SU-DHL-6 (cell line): ENCODE results near the gene TFE3.

Experiments
- H2AFZ ChIP-seq: fragments of 200-600 bp; sonication (generic); 2 replicates; pipeline ENCODE4 v1.6.1; 2014; ENCODE audit warnings: low read depth, mild to moderate bottlenecking, moderate library complexity, mixed read lengths, antibody characterized with exemption, low read length; ENCODE audit not compliant: severe bottlenecking
- H3F3A ChIP-seq: fragments of 200-600 bp; shearing (Covaris generic); 2 replicates; pipeline ENCODE4 v1.6.0; 2016; ENCODE audit warnings: antibody characterized with exemption, mild to moderate bottlenecking; ENCODE audit not compliant: insufficient read depth
- H3K27ac ChIP-seq: fragments of 200-600 bp; sonication (generic); 2 replicates; pipeline ENCODE4 v1.5.1; 2016; ENCODE audit warnings: low read depth, mild to moderate bottlenecking, low read length, moderate library complexity, mixed read lengths
- H3K27me3 ChIP-seq: fragments of 200-600 bp; sonication (generic), shearing (Covaris generic); 2 replicates; pipeline ENCODE4 v1.6.0; 2014; ENCODE audit warnings: mild to moderate bottlenecking, low read length
- H3K36me3 ChIP-seq: fragments of 200-600 bp; sonication (generic); 2 replicates; pipeline ENCODE4 v1.6.1; 2014; ENCODE audit warnings: mild to moderate bottlenecking, low read length, mixed read lengths
- H3K4me2 ChIP-seq: fragments of 300-600, 200-600 bp; shearing (Covaris generic), sonication (generic); 2 replicates; pipeline ENCODE4 v1.6.0; 2014; ENCODE audit warnings: low read length, low read depth, mild to moderate bottlenecking; ENCODE audit not compliant: poor library complexity, severe bottlenecking
- H3K4me3 ChIP-seq: fragments of 200-600 bp; sonication (generic); 2 replicates; pipeline ENCODE4 v1.5.1; 2014; ENCODE audit warnings: antibody characterized with exemption, low read length, mild to moderate bottlenecking, mixed read lengths; ENCODE audit not compliant: insufficient read depth, poor library complexity, severe bottlenecking
- H3K79me2 ChIP-seq: fragments of 200-600 bp; sonication (generic); 2 replicates; pipeline ENCODE4 v1.6.1; 2014; ENCODE audit warnings: mild to moderate bottlenecking, low read length, moderate library complexity; ENCODE audit not compliant: insufficient read depth
- H3K9ac ChIP-seq: fragments of 200-600 bp; sonication (generic); 2 replicates; pipeline ENCODE4 v1.7.0; 2014; ENCODE audit warnings: mild to moderate bottlenecking, low read length
- H3K9me2 ChIP-seq: fragments of 200-600 bp; sonication (generic); replicated peaks from 2 replicates; pipeline ENCODE4 v1.6.1; 2014; ENCODE audit warnings: low read length; ENCODE audit not compliant: insufficient read depth
- H3K9me3 ChIP-seq: fragments of 200-600 bp; sonication (generic); 2 replicates; pipeline ENCODE4 v1.6.1; 2014; ENCODE audit warnings: low read length, mixed read lengths; ENCODE audit not compliant: insufficient read depth
- H4K20me1 ChIP-seq: fragments of 200-600 bp; sonication (generic); 2 replicates; pipeline ENCODE4 v1.6.1; 2014; ENCODE audit warnings: low read depth, mild to moderate bottlenecking, antibody characterized with exemption, low read length, moderate library complexity, mixed read lengths
- CTCF ChIP-seq: fragments of 200-600 bp; sonication (generic); IDR thresholded peaks from one replicate; pipeline ENCODE4 v1.5.1; 2017; ENCODE audit warnings: antibody characterized with exemption, mild to moderate bottlenecking, low read length, moderate library complexity; ENCODE audit not compliant: insufficient read depth, poor library complexity, severe bottlenecking
- EZH2phosphoT487 ChIP-seq: fragments of 200-600 bp; sonication (generic), shearing (Covaris generic); conservative IDR thresholded peaks from 2 replicates; pipeline ENCODE4 v1.6.1; 2018; ENCODE audit warnings: mild to moderate bottlenecking, antibody characterized with exemption, low read length, moderate library complexity, mixed read lengths

TFE3 gene

GRCh38 chrX:49001521-49002090, 41.6 kb downstream of the TFE3 start:
- Histone ChIP-seq H3F3A (peaks cover 6% of the 10 kb centered on the region; the same call in 1 of the 2 replicates), H3K9ac (peak overlapping the region; percentile 91), H3K9me2 (no peaks in the 10 kb centered on the region), H3K36me3 (no peaks in the 10 kb centered on the region), H2AFZ (peak overlapping the region; percentile 94), H3K27ac (peak overlapping the region; percentile 82), H4K20me1 (no peaks in the 10 kb centered on the region), H3K9me3 (no peaks in the 10 kb centered on the region), H3K4me2 (peak overlapping the region; percentile 75), H3K4me3 (peak overlapping the region; percentile 96), H3K79me2 (peaks cover 8% of the 10 kb centered on the region; the same call in 1 of the 2 replicates), H3K27me3 (no peaks in the 10 kb centered on the region)
- TF ChIP-seq EZH2phosphoT487, result no peak
- no peak for TF ChIP-seq CTCF

- Histone ChIP-seq H3K9me3 (no peaks in the 10 kb centered on the region), H3K9me2 (no peaks in the 10 kb centered on the region), H3K4me3 (no peak overlapping the region), H3F3A (peaks cover 6% of the 10 kb centered on the region; the same call in 1 of the 2 replicates), H3K9ac (no peak overlapping the region), H3K4me2 (peak overlapping the region; percentile 75), H3K36me3 (no peaks in the 10 kb centered on the region), H3K79me2 (peaks cover 8% of the 10 kb centered on the region; the same call in 1 of the 2 replicates), H2AFZ (no peak overlapping the region), H4K20me1 (no peaks in the 10 kb centered on the region), H3K27me3 (no peaks in the 10 kb centered on the region), H3K27ac (no peak overlapping the region)
- TF ChIP-seq EZH2phosphoT487, result no peak
- no peak for TF ChIP-seq CTCF
These were observed 42.5 kb downstream of the TFE3 start for GRCh38 chrX:49000636-49001035.

GRCh38 chrX:48999030-48999429, 44.1 kb downstream of the TFE3 start:
- Histone ChIP-seq H3K36me3 (no peaks in the 10 kb centered on the region), H3K27me3 (no peaks in the 10 kb centered on the region), H2AFZ (no peak overlapping the region), H3K9ac (no peak overlapping the region), H3K4me2 (no peak overlapping the region), H3K27ac (no peak overlapping the region), H4K20me1 (no peaks in the 10 kb centered on the region), H3K4me3 (no peak overlapping the region), H3K9me3 (no peaks in the 10 kb centered on the region), H3F3A (peaks cover 5% of the 10 kb centered on the region; the same call in 1 of the 2 replicates), H3K9me2 (no peaks in the 10 kb centered on the region), H3K79me2 (peaks cover 8% of the 10 kb centered on the region; the same call in 1 of the 2 replicates)
- no peak for TF ChIP-seq EZH2phosphoT487
- no peak for TF ChIP-seq CTCF
